MM.1S (cell line): ENCODE data around the gene BIRC3.

Experiments
- CTCF ChIP-seq: fragments of 300-600 bp; sonication (generic); IDR thresholded peaks from 2 replicates; pipeline ENCODE4 v1.5.1; 2016; ENCODE audit warnings: antibody characterized with exemption, low read length, mixed read lengths
- EZH2 ChIP-seq: fragments of 300-600 bp; sonication (generic); optimal IDR thresholded peaks from 2 replicates; pipeline ENCODE3; 2017; ENCODE audit warnings: low read depth, mild to moderate bottlenecking, antibody characterized with exemption, low read length, mixed read lengths
- EZH2phosphoT487 ChIP-seq: fragments of 300-600 bp; sonication (generic); IDR thresholded peaks from 2 replicates; pipeline ENCODE4 v1.6.1; 2018; ENCODE audit warnings: antibody characterized with exemption, low read length

- peak; percentile 36 for TF ChIP-seq CTCF
- TF ChIP-seq EZH2phosphoT487, result no peak
- TF ChIP-seq EZH2, result no peak
Observed at GRCh38 chr11:102318469-102318868, 1.2 kb downstream of the BIRC3 start.
